Measurements from ENCODE around the gene SEMG2.

- TF ChIP-seq, protein P1, sequence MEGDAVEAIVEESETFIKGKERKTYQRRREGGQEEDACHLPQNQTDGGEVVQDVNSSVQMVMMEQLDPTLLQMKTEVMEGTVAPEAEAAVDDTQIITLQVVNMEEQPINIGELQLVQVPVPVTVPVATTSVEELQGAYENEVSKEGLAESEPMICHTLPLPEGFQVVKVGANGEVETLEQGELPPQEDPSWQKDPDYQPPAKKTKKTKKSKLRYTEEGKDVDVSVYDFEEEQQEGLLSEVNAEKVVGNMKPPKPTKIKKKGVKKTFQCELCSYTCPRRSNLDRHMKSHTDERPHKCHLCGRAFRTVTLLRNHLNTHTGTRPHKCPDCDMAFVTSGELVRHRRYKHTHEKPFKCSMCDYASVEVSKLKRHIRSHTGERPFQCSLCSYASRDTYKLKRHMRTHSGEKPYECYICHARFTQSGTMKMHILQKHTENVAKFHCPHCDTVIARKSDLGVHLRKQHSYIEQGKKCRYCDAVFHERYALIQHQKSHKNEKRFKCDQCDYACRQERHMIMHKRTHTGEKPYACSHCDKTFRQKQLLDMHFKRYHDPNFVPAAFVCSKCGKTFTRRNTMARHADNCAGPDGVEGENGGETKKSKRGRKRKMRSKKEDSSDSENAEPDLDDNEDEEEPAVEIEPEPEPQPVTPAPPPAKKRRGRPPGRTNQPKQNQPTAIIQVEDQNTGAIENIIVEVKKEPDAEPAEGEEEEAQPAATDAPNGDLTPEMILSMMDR (conservative IDR thresholded peaks at IDR 0.05; ENCODE audit: low read depth, low read length): no peak
- no peak for TF ChIP-seq EZH2phosphoT487 (IDR thresholded peaks at IDR 0.05; ENCODE audit: borderline replicate concordance, low read length)
These were observed 26.7 kb downstream of the SEMG2 start for GRCh38 chr20:45247865-45248264.

Measured in PC-3 (cell line).